ENCODE measurements around the gene ZNF124.

ZNF124 gene

GRCh38 chr1:247211339-247211738, 39.5 kb upstream of the ZNF124 start:
- Histone ChIP-seq H3K27ac (ENCODE audit: insufficient read depth in 1 of 2, low read depth in 1 of 2, low read length in 2 of 2, poor library complexity in 1 of 2, severe bottlenecking in 2 of 2) (peak overlapping the region in 1 of 2 experiments; percentile 47), H3K4me3 (ENCODE audit: control insufficient read depth in 1 of 7, extremely low read depth in 1 of 7, insufficient read depth in 4 of 7, low read depth in 2 of 7, low read length in 6 of 7) (peak overlapping the region in 1 of 7 experiments; percentile 84), H3K4me1 (ENCODE audit: control extremely low read depth in 1 of 4, control insufficient read depth in 4 of 4, insufficient read depth in 4 of 4, low read length in 3 of 4) (peaks cover 6 to 28% (median 14%) of the 10 kb centered on the region in 4 experiments), H3K27me3 (replicated peaks in 2 of 5; ENCODE audit: control insufficient read depth in 4 of 5, insufficient read depth in 5 of 5, low read length in 4 of 5) (no peaks in the 10 kb centered on the region), H3K9me3 (ENCODE audit: control extremely low read depth in 1 of 5, control insufficient read depth in 4 of 5, insufficient read depth in 2 of 5, low read depth in 1 of 5, low read length in 4 of 5) (peaks cover 0 to 24% (median 3%) of the 10 kb centered on the region in 5 experiments), H3K36me3 (ENCODE audit: control insufficient read depth in 4 of 4, insufficient read depth in 4 of 4, low read length in 3 of 4) (peaks cover 0 to 28% (median 7%) of the 10 kb centered on the region in 4 experiments)
- no peak for DNase-seq
- POLR2A ChIA-PET: no interaction called here
- 65% methylated on average over 6 of the region's 7 CpGs for WGBS (ENCODE audit: insufficient coverage)
- CTCF ChIA-PET: interaction anchor here (0.6 to 0.7 kb wide), 2 partner anchors 122 to 313 kb away, joined by 3 to 4 read pairs; no protein-coding TSS in a partner anchor

- POLR2A ChIA-PET: interaction anchor here (0.5 to 1.2 kb wide), 3 partner anchors 37 to 1235 kb away, joined by 3 read pairs; partner anchors contain the start of gene OR2T2
- Histone ChIP-seq H3K9me3 (ENCODE audit: control extremely low read depth in 1 of 5, control insufficient read depth in 4 of 5, insufficient read depth in 2 of 5, low read depth in 1 of 5, low read length in 4 of 5) (peaks cover 0 to 32% (median 10%) of the 10 kb centered on the region in 5 experiments), H3K27me3 (replicated peaks in 2 of 5; ENCODE audit: control insufficient read depth in 4 of 5, insufficient read depth in 5 of 5, low read length in 4 of 5) (no peaks in the 10 kb centered on the region), H3K4me3 (ENCODE audit: control insufficient read depth in 1 of 7, extremely low read depth in 1 of 7, insufficient read depth in 4 of 7, low read depth in 2 of 7, low read length in 6 of 7) (peak overlapping the region; percentile 41 to 97 (median 87)), H3K36me3 (ENCODE audit: control insufficient read depth in 4 of 4, insufficient read depth in 4 of 4, low read length in 3 of 4) (peaks cover 0 to 35% (median 12%) of the 10 kb centered on the region in 4 experiments), H3K4me1 (ENCODE audit: control extremely low read depth in 1 of 4, control insufficient read depth in 4 of 4, insufficient read depth in 4 of 4, low read length in 3 of 4) (peaks cover 6 to 28% (median 14%) of the 10 kb centered on the region in 4 experiments), H3K27ac (ENCODE audit: insufficient read depth in 1 of 2, low read depth in 1 of 2, low read length in 2 of 2, poor library complexity in 1 of 2, severe bottlenecking in 2 of 2) (peak overlapping the region; percentile 70 to 86)
- peak; percentile 95 to 96 (median 96) for DNase-seq
- WGBS (ENCODE audit: insufficient coverage): under 1% methylated on average over 44 of the region's 49 CpGs
- CTCF ChIA-PET: no interaction called here
Measured at GRCh38 chr1:247210376-247211117, 38.7 kb upstream of the ZNF124 start.

- Histone ChIP-seq H3K27ac (ENCODE audit: insufficient read depth in 1 of 2, low read depth in 1 of 2, low read length in 2 of 2, poor library complexity in 1 of 2, severe bottlenecking in 2 of 2) (peak overlapping the region; percentile 70 to 86), H3K4me3 (ENCODE audit: control insufficient read depth in 1 of 7, extremely low read depth in 1 of 7, insufficient read depth in 4 of 7, low read depth in 2 of 7, low read length in 6 of 7) (peak overlapping the region; percentile 41 to 97 (median 87)), H3K27me3 (replicated peaks in 2 of 5; ENCODE audit: control insufficient read depth in 4 of 5, insufficient read depth in 5 of 5, low read length in 4 of 5) (no peaks in the 10 kb centered on the region), H3K4me1 (ENCODE audit: control extremely low read depth in 1 of 4, control insufficient read depth in 4 of 4, insufficient read depth in 4 of 4, low read length in 3 of 4) (peaks cover 6 to 28% (median 14%) of the 10 kb centered on the region in 4 experiments), H3K36me3 (ENCODE audit: control insufficient read depth in 4 of 4, insufficient read depth in 4 of 4, low read length in 3 of 4) (peaks cover 0 to 38% (median 13%) of the 10 kb centered on the region in 4 experiments), H3K9me3 (ENCODE audit: control extremely low read depth in 1 of 5, control insufficient read depth in 4 of 5, insufficient read depth in 2 of 5, low read depth in 1 of 5, low read length in 4 of 5) (peaks cover 0 to 34% (median 14%) of the 10 kb centered on the region in 5 experiments)
- peak in 2 of 3 donors; percentile 64 to 74 for DNase-seq
- CTCF ChIA-PET: no interaction called here
- 0% methylated on average over 3 of the region's 5 CpGs for WGBS (ENCODE audit: insufficient coverage)
- POLR2A ChIA-PET: interaction anchor here (0.5 to 1.2 kb wide), 3 partner anchors 37 to 1236 kb away, joined by 3 read pairs; partner anchors contain the start of gene OR2T2
Measured at GRCh38 chr1:247210062-247210375, 38.2 kb upstream of the ZNF124 start.

- Histone ChIP-seq H3K4me1 (ENCODE audit: control extremely low read depth in 1 of 4, control insufficient read depth in 4 of 4, insufficient read depth in 4 of 4, low read length in 3 of 4) (peaks cover 6 to 28% (median 15%) of the 10 kb centered on the region in 4 experiments), H3K9me3 (ENCODE audit: control extremely low read depth in 1 of 5, control insufficient read depth in 4 of 5, insufficient read depth in 2 of 5, low read depth in 1 of 5, low read length in 4 of 5) (peaks cover 0 to 38% (median 17%) of the 10 kb centered on the region in 5 experiments), H3K36me3 (ENCODE audit: control insufficient read depth in 4 of 4, insufficient read depth in 4 of 4, low read length in 3 of 4) (peaks cover 0 to 41% (median 14%) of the 10 kb centered on the region in 4 experiments), H3K4me3 (ENCODE audit: control insufficient read depth in 1 of 7, extremely low read depth in 1 of 7, insufficient read depth in 4 of 7, low read depth in 2 of 7, low read length in 6 of 7) (peak overlapping the region in 6 of 7 experiments; percentile 41 to 96 (median 86)), H3K27ac (ENCODE audit: insufficient read depth in 1 of 2, low read depth in 1 of 2, low read length in 2 of 2, poor library complexity in 1 of 2, severe bottlenecking in 2 of 2) (peak overlapping the region; percentile 70 to 86), H3K27me3 (replicated peaks in 2 of 5; ENCODE audit: control insufficient read depth in 4 of 5, insufficient read depth in 5 of 5, low read length in 4 of 5) (no peaks in the 10 kb centered on the region)
- no peak for DNase-seq
- CTCF ChIA-PET: no interaction called here
- POLR2A ChIA-PET: interaction anchor here (1.1 to 1.2 kb wide), 2 partner anchors 36 to 123 kb away, joined by 3 read pairs; no protein-coding TSS in a partner anchor
- WGBS (ENCODE audit: insufficient coverage): 40% methylated on average over 1 of the region's 2 CpGs
Measured at GRCh38 chr1:247209396-247209795, 37.6 kb upstream of the ZNF124 start.

- Histone ChIP-seq H3K4me1 (ENCODE audit: control extremely low read depth in 1 of 4, control insufficient read depth in 4 of 4, insufficient read depth in 4 of 4, low read length in 3 of 4) (peaks cover 1 to 10% (median 4%) of the 10 kb centered on the region in 4 experiments), H3K27ac (ENCODE audit: insufficient read depth in 1 of 2, low read depth in 1 of 2, low read length in 2 of 2, poor library complexity in 1 of 2, severe bottlenecking in 2 of 2) (no peak overlapping the region), H3K4me3 (ENCODE audit: control insufficient read depth in 1 of 7, extremely low read depth in 1 of 7, insufficient read depth in 4 of 7, low read depth in 2 of 7, low read length in 6 of 7) (no peak overlapping the region), H3K36me3 (ENCODE audit: control insufficient read depth in 4 of 4, insufficient read depth in 4 of 4, low read length in 3 of 4) (peaks cover 16 to 82% (median 47%) of the 10 kb centered on the region in 4 experiments), H3K27me3 (replicated peaks in 2 of 5; ENCODE audit: control insufficient read depth in 4 of 5, insufficient read depth in 5 of 5, low read length in 4 of 5) (no peaks in the 10 kb centered on the region), H3K9me3 (ENCODE audit: control extremely low read depth in 1 of 5, control insufficient read depth in 4 of 5, insufficient read depth in 2 of 5, low read depth in 1 of 5, low read length in 4 of 5) (peaks cover 8 to 67% (median 52%) of the 10 kb centered on the region in 5 experiments)
- CTCF ChIA-PET: interaction anchor here (1.1 kb wide), 1 partner anchor 14 kb away, joined by 3 read pairs; no protein-coding TSS in a partner anchor
- 98% methylated on average over 7 of the region's 7 CpGs for WGBS (ENCODE audit: insufficient coverage)
- no peak for DNase-seq
- POLR2A ChIA-PET: no interaction called here
Measured at GRCh38 chr1:247204177-247204647, 32.4 kb upstream of the ZNF124 start.

- Histone ChIP-seq H3K27me3 (replicated peaks in 2 of 5; ENCODE audit: control insufficient read depth in 4 of 5, insufficient read depth in 5 of 5, low read length in 4 of 5) (no peaks in the 10 kb centered on the region), H3K4me3 (ENCODE audit: control insufficient read depth in 1 of 7, extremely low read depth in 1 of 7, insufficient read depth in 4 of 7, low read depth in 2 of 7, low read length in 6 of 7) (no peak overlapping the region), H3K36me3 (ENCODE audit: control insufficient read depth in 4 of 4, insufficient read depth in 4 of 4, low read length in 3 of 4) (peaks cover 46 to 97% (median 79%) of the 10 kb centered on the region in 4 experiments), H3K9me3 (ENCODE audit: control extremely low read depth in 1 of 5, control insufficient read depth in 4 of 5, insufficient read depth in 2 of 5, low read depth in 1 of 5, low read length in 4 of 5) (peaks cover 19 to 89% (median 46%) of the 10 kb centered on the region in 5 experiments), H3K4me1 (ENCODE audit: control extremely low read depth in 1 of 4, control insufficient read depth in 4 of 4, insufficient read depth in 4 of 4, low read length in 3 of 4) (no peaks in the 10 kb centered on the region), H3K27ac (ENCODE audit: insufficient read depth in 1 of 2, low read depth in 1 of 2, low read length in 2 of 2, poor library complexity in 1 of 2, severe bottlenecking in 2 of 2) (no peak overlapping the region)
- ChIA-PET POLR2A (no interaction called here), CTCF (interaction anchor here (0.8 kb wide), 1 partner anchor 9 kb away, joined by 4 read pairs; no protein-coding TSS in a partner anchor)
- 94% methylated on average over 3 of the region's 3 CpGs for WGBS (ENCODE audit: insufficient coverage)
- DNase-seq: no peak
Measured at GRCh38 chr1:247198781-247199180, 27.0 kb upstream of the ZNF124 start.

GRCh38 chr1:247193958-247194357, 22.1 kb upstream of the ZNF124 start:
- Histone ChIP-seq H3K27ac (ENCODE audit: insufficient read depth in 1 of 2, low read depth in 1 of 2, low read length in 2 of 2, poor library complexity in 1 of 2, severe bottlenecking in 2 of 2) (no peak overlapping the region), H3K9me3 (ENCODE audit: control extremely low read depth in 1 of 5, control insufficient read depth in 4 of 5, insufficient read depth in 2 of 5, low read depth in 1 of 5, low read length in 4 of 5) (peaks cover 22 to 85% (median 27%) of the 10 kb centered on the region in 5 experiments), H3K36me3 (ENCODE audit: control insufficient read depth in 4 of 4, insufficient read depth in 4 of 4, low read length in 3 of 4) (peaks cover 56 to 92% (median 72%) of the 10 kb centered on the region in 4 experiments), H3K27me3 (replicated peaks in 2 of 5; ENCODE audit: control insufficient read depth in 4 of 5, insufficient read depth in 5 of 5, low read length in 4 of 5) (no peaks in the 10 kb centered on the region), H3K4me3 (ENCODE audit: control insufficient read depth in 1 of 7, extremely low read depth in 1 of 7, insufficient read depth in 4 of 7, low read depth in 2 of 7, low read length in 6 of 7) (no peak overlapping the region), H3K4me1 (ENCODE audit: control extremely low read depth in 1 of 4, control insufficient read depth in 4 of 4, insufficient read depth in 4 of 4, low read length in 3 of 4) (no peaks in the 10 kb centered on the region)
- CTCF ChIA-PET: no interaction called here
- peak in 2 of 3 donors; percentile 41 to 65 for DNase-seq
- POLR2A ChIA-PET: no interaction called here
